ENCODE results near the gene KSR1. TPM values are rescaled to one million over a fixed set of nuclear protein-coding genes. Genes with fewer than 3 reads are reported as not detected.
A peak's percentile ranks its signal among the peaks of the same experiment; 100 is the strongest.

KSR1 gene
- total RNA-seq, 2 experiments from 2014 or later, result 53.9 to 58.2 TPM

DNA sequence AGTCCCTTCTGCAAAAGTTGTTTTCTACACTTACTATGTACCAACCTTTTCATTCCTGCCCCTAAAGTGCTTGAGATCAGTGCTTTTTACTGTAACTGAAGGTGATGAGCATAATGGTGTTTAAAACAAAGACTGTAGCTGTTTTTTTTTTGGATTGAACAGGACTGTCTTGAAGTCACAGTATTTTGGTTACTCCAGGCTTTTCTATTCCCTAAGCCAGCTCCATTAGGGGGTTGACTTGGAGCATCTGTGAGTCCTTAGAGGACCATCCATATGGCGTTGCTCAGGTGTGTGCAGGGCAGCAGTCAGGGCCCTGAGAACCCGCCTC, 145.7 kb downstream of the KSR1 start:
- intact Hi-C loops (cut with micrococcal nuclease), result loop anchor here (2.0 to 10.0 kb wide), 4 partner anchors 50 to 367 kb away; no protein-coding TSS in a partner anchor
- POLR2A ChIA-PET, result interaction anchor here (1.2 kb wide), 1 partner anchor 121 kb away, joined by 3 read pairs; no protein-coding TSS in a partner anchor
- Mint-ChIP-seq H3K4me1 (ENCODE audit: low read depth) (peaks cover 5% of the 10 kb centered on the region), H3K27ac (no peak overlapping the region), H3K36me3 (ENCODE audit: low read depth) (peaks cover 35% of the 10 kb centered on the region), H3K27me3 (no peaks in the 10 kb centered on the region), H3K4me3 (no peak overlapping the region), H3K9me3 (no peaks in the 10 kb centered on the region)
- CTCF ChIA-PET, result interaction anchor here (0.7 to 11.1 kb wide), 38 partner anchors 8 to 365 kb away, joined by 3 to 161 read pairs (median 7); partner anchors contain the start of gene LGALS9
- peak; percentile 27 for TF ChIP-seq CTCF (IDR thresholded peaks at IDR 0.05)
- ATAC-seq (no peak), DNase-seq (no peak)

DNA sequence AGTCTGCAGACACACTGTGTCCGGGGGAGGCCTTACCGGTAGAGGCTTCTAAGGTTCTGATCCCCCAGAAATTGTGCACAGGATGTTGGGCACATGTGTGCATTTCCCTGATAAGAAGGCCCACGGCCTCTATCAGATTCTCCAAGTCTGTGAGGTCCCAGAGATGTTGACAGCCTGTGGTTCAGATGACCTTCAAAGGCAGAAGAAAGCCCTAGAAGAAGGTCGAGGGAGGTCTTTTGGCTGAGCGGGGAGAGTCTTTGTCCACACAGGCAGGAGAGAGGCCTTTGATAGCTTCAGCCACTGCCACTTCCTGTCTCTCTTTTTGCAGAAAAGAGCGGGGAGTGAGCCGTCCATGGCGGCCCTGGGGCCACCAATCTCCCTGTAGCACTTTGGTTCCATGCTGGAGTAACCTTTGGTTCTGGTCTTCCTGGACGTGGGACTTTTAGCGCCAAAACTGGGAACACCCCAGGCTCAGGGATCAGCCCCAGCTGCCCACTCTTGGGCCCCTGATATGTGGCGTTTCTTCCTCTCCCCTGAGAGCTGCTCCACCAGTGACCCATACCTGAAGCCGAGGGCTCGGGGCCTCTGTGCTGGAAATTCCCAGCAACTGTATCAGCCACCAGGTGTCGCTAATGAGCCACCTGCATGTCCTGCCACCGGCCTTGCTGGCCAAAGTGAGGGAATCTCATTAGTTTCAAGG, 146.6 kb downstream of the KSR1 start:
- CTCF ChIA-PET, result interaction anchor here (0.7 to 11.1 kb wide), 41 partner anchors 8 to 365 kb away, joined by 3 to 161 read pairs (median 6); partner anchors contain the start of gene LGALS9
- Mint-ChIP-seq H3K4me1 (ENCODE audit: low read depth) (peaks cover 5% of the 10 kb centered on the region), H3K27me3 (no peaks in the 10 kb centered on the region), H3K9me3 (no peaks in the 10 kb centered on the region), H3K27ac (no peak overlapping the region), H3K36me3 (ENCODE audit: low read depth) (peaks cover 29% of the 10 kb centered on the region), H3K4me3 (no peak overlapping the region)
- POLR2A ChIA-PET, result no interaction called here
- DNase-seq, result peak; percentile 83
- ATAC-seq, result peak; percentile 49
- peak; percentile 89 for TF ChIP-seq CTCF (IDR thresholded peaks at IDR 0.05)
- intact Hi-C loops (cut with micrococcal nuclease), result loop anchor here (5.0 to 10.0 kb wide), 3 partner anchors 49 to 368 kb away; no protein-coding TSS in a partner anchor

DNA sequence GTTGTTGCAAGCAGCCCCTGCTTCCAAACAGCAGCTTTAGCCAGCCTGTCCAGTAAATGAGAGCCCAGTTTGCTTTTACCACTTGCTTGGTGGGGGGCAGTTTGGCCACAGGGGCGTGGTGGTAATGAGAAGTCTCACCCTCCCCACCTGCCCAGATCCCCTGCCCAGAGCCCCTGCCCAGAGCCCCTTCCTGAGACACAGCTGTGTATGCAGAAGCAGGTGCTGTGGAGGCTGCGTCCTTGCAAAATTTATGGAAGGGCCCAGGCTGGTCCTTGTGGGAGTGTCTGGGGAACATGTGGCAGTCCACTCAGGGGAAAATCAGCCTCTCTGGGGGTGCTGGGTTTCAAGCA, 147.1 kb downstream of the KSR1 start:
- ATAC-seq, result no peak
- CTCF ChIA-PET, result interaction anchor here (0.8 to 11.1 kb wide), 33 partner anchors 9 to 366 kb away, joined by 3 to 161 read pairs (median 6); partner anchors contain the start of gene LGALS9
- Mint-ChIP-seq H3K9me3 (no peaks in the 10 kb centered on the region), H3K36me3 (ENCODE audit: low read depth) (peaks cover 29% of the 10 kb centered on the region), H3K4me1 (ENCODE audit: low read depth) (peaks cover 5% of the 10 kb centered on the region), H3K4me3 (no peak overlapping the region), H3K27ac (no peak overlapping the region), H3K27me3 (no peaks in the 10 kb centered on the region)
- DNase-seq, result no peak
- POLR2A ChIA-PET, result no interaction called here
- TF ChIP-seq CTCF (IDR thresholded peaks at IDR 0.05), result peak; percentile 51
- intact Hi-C loops (cut with micrococcal nuclease), result loop anchor here (5.0 to 10.0 kb wide), 3 partner anchors 49 to 369 kb away; no protein-coding TSS in a partner anchor

GRCh38 chr17:27603880-27604794, 147.9 kb downstream of the KSR1 start:
- Mint-ChIP-seq H3K27ac (no peak overlapping the region), H3K27me3 (no peaks in the 10 kb centered on the region), H3K4me3 (no peak overlapping the region), H3K36me3 (ENCODE audit: low read depth) (peaks cover 31% of the 10 kb centered on the region), H3K4me1 (ENCODE audit: low read depth) (peaks cover 5% of the 10 kb centered on the region), H3K9me3 (no peaks in the 10 kb centered on the region)
- CTCF ChIA-PET, result interaction anchor here (0.8 to 11.1 kb wide), 24 partner anchors 13 to 367 kb away, joined by 3 to 161 read pairs (median 8); partner anchors contain the start of gene LGALS9
- no peak for ATAC-seq
- no peak for DNase-seq
- POLR2A ChIA-PET, result interaction anchor here (1.2 kb wide), 1 partner anchor 14 kb away, joined by 3 read pairs; no protein-coding TSS in a partner anchor
- intact Hi-C loops (cut with micrococcal nuclease), result loop anchor here (5.0 to 10.0 kb wide), 3 partner anchors 48 to 369 kb away; no protein-coding TSS in a partner anchor
- TF ChIP-seq CTCF (IDR thresholded peaks at IDR 0.05), result no peak
